NCI-H524 (cell line): ENCODE results near the gene FNDC3B.

Experiments used
- DNase-seq, 2 experiments: peaks; one replicate each; lab custom pipeline; 2025; lab: John Stamatoyannopoulos, UW

The FNDC3B gene

GRCh38 chr3:172449466-172450149, 410.2 kb downstream of the FNDC3B start:
- DNase-seq, result peak in 1 of 2 experiments; percentile 36
